Panc1 (cell line): ENCODE results near the gene IGFBP3.

Source experiments
- TF ChIP-seq, protein P1 (sequence below): fragments of 450-650 bp; IDR thresholded peaks from 2 replicates; pipeline ENCODE4 v1.5.1; 2017; ENCODE audit warnings: mild to moderate bottlenecking
- TF ChIP-seq, protein P2 (sequence below), 2 experiments: IDR thresholded peaks; 2 replicates each; pipeline ENCODE4 v1.6.1; 2011 to 2012; ENCODE audit warnings: low read depth in 2 of 2, control low read depth in 1 of 2, low read length in 1 of 2, mild to moderate bottlenecking in 1 of 2, moderate library complexity in 1 of 2; ENCODE audit not compliant: insufficient read depth in 1 of 2

DNA sequence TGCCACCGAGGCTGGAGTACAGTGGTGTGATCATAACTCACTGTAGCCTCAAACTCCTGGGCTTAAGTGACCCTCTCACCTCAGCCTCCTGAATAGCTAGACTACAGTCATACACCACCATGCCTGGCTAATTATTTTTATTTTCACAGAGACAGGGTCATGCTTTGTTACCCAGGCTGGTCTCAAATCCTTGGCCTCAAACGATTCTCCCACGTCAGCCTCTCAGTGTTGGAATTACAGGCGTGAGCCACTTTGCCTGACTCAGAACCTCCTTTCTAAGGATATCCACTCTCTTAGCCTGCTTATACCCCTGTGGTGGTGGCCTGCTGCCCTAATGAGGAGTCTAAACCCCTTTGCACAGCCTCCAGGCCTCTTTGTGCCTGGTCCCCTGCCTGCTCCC is 36.9 kb downstream of the IGFBP3 start:
- TF ChIP-seq, protein P1, sequence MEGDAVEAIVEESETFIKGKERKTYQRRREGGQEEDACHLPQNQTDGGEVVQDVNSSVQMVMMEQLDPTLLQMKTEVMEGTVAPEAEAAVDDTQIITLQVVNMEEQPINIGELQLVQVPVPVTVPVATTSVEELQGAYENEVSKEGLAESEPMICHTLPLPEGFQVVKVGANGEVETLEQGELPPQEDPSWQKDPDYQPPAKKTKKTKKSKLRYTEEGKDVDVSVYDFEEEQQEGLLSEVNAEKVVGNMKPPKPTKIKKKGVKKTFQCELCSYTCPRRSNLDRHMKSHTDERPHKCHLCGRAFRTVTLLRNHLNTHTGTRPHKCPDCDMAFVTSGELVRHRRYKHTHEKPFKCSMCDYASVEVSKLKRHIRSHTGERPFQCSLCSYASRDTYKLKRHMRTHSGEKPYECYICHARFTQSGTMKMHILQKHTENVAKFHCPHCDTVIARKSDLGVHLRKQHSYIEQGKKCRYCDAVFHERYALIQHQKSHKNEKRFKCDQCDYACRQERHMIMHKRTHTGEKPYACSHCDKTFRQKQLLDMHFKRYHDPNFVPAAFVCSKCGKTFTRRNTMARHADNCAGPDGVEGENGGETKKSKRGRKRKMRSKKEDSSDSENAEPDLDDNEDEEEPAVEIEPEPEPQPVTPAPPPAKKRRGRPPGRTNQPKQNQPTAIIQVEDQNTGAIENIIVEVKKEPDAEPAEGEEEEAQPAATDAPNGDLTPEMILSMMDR, result no peak
- TF ChIP-seq, protein P2, sequence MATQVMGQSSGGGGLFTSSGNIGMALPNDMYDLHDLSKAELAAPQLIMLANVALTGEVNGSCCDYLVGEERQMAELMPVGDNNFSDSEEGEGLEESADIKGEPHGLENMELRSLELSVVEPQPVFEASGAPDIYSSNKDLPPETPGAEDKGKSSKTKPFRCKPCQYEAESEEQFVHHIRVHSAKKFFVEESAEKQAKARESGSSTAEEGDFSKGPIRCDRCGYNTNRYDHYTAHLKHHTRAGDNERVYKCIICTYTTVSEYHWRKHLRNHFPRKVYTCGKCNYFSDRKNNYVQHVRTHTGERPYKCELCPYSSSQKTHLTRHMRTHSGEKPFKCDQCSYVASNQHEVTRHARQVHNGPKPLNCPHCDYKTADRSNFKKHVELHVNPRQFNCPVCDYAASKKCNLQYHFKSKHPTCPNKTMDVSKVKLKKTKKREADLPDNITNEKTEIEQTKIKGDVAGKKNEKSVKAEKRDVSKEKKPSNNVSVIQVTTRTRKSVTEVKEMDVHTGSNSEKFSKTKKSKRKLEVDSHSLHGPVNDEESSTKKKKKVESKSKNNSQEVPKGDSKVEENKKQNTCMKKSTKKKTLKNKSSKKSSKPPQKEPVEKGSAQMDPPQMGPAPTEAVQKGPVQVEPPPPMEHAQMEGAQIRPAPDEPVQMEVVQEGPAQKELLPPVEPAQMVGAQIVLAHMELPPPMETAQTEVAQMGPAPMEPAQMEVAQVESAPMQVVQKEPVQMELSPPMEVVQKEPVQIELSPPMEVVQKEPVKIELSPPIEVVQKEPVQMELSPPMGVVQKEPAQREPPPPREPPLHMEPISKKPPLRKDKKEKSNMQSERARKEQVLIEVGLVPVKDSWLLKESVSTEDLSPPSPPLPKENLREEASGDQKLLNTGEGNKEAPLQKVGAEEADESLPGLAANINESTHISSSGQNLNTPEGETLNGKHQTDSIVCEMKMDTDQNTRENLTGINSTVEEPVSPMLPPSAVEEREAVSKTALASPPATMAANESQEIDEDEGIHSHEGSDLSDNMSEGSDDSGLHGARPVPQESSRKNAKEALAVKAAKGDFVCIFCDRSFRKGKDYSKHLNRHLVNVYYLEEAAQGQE (IDR thresholded peaks at IDR 0.05; ENCODE audit: insufficient read depth in 1 of 2, low read depth in 2 of 2, low read length in 1 of 2), result no peak
